AG04450 (cell line): ENCODE measurements around the gene JADE2. TPM values are rescaled to one million over a fixed set of nuclear protein-coding genes. Genes with fewer than 3 reads are reported as not detected.
"Not testable (repeated sequence)": the region's sequence is repeated elsewhere in the genome, so short reads cannot be mapped to it uniquely, and the experiment has no call there.

Source experiments
- CTCF ChIA-PET: fragments of 300-600, 350-600 bp; formaldehyde crosslinking; extraction: SDS; loops from one replicate; lab custom pipeline; 2022; ENCODE audit warnings: antibody characterized with exemption, inconsistent platforms; lab: Charles Lee
- POLR2A ChIA-PET: fragments of 350-600 bp; formaldehyde crosslinking; extraction: SDS; loops from one replicate; lab custom pipeline; 2021; ENCODE audit warnings: antibody characterized with exemption, inconsistent platforms; lab: Yijun Ruan, JAX
- DNase-seq: peaks from one replicate; pipeline ENCODE4 v3.0.0-alpha.2; 2011; ENCODE audit warnings: low read depth, low spot score
- H3K27ac ChIP-seq: one replicate; pipeline ENCODE4 v1.5.1; 2012; ENCODE audit warnings: low read depth, low read length, control low read depth
- H3K27me3 ChIP-seq: one replicate; pipeline ENCODE4 v1.6.0; 2012; ENCODE audit warnings: low read length; ENCODE audit not compliant: control insufficient read depth, insufficient read depth
- H3K4me3 ChIP-seq: 2 replicates; pipeline ENCODE4 v1.5.1; 2011; ENCODE audit warnings: mild to moderate bottlenecking, low read depth, low read length, control low read depth
- H3K9me3 ChIP-seq: 2 replicates; pipeline ENCODE4 v1.5.1; 2012; ENCODE audit warnings: low read length; ENCODE audit not compliant: control insufficient read depth, insufficient read depth
- polyA plus RNA-seq: library from polyadenylated mRNA; depleted of rRNA; stranded (reverse); fragments of >200 nt; gene quantifications from 2 replicates; pipeline ENCODE4 v1.2.3, GENCODE V29; 2011
- TF ChIP-seq, protein P1 (sequence below): IDR thresholded peaks from 2 replicates; pipeline ENCODE4 v1.5.1; 2011; ENCODE audit warnings: low read depth, low read length, control low read depth, inconsistent platforms

Gene JADE2
- polyA plus RNA-seq, 1 experiment, result 13.2 TPM

- Histone ChIP-seq H3K9me3 (peaks cover 3% of the 10 kb centered on the region; the same call in 1 of the 2 replicates), H3K27me3 (no peaks in the 10 kb centered on the region), H3K4me3 (no peak overlapping the region), H3K27ac (no peak overlapping the region)
- ChIA-PET CTCF (interaction anchor here (1.0 to 5.6 kb wide), 3 partner anchors 8 to 18 kb away, joined by 7 to 49 read pairs (median 8); no protein-coding TSS in a partner anchor), POLR2A (no interaction called here)
- TF ChIP-seq, protein P1, sequence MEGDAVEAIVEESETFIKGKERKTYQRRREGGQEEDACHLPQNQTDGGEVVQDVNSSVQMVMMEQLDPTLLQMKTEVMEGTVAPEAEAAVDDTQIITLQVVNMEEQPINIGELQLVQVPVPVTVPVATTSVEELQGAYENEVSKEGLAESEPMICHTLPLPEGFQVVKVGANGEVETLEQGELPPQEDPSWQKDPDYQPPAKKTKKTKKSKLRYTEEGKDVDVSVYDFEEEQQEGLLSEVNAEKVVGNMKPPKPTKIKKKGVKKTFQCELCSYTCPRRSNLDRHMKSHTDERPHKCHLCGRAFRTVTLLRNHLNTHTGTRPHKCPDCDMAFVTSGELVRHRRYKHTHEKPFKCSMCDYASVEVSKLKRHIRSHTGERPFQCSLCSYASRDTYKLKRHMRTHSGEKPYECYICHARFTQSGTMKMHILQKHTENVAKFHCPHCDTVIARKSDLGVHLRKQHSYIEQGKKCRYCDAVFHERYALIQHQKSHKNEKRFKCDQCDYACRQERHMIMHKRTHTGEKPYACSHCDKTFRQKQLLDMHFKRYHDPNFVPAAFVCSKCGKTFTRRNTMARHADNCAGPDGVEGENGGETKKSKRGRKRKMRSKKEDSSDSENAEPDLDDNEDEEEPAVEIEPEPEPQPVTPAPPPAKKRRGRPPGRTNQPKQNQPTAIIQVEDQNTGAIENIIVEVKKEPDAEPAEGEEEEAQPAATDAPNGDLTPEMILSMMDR, result no peak
- no peak for DNase-seq
Measured at GRCh38 chr5:134595458-134595838, 70.0 kb downstream of the JADE2 start.

DNA sequence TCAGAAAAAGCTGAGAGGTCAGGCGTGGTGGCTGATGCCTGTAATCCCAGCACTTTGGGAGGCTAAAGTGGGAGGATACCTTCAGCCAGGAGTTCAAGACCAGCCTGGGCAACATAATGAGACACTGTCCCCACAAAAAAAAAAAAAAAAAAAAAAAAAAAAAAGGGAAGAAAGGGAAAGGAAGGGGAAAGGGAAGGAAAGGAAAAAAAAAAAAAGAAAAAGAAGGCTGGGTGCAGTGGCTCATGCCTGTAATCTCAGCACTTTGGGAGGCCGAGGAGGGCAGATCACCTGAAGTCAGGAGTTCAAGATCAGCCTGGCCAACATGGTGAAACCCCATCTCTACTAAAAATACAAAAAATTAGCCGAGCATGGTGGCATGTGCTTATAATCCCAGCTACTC lies 74.3 kb downstream of the JADE2 start:
- H3K27me3 ChIP-seq, H3K4me3 ChIP-seq, H3K9me3 ChIP-seq, H3K27ac ChIP-seq, DNase-seq, POLR2A ChIA-PET: not testable (repeated sequence)
- CTCF ChIA-PET, result interaction anchor here (0.6 to 5.6 kb wide), 2 partner anchors 12 to 323 kb away, joined by 5 to 49 read pairs; no protein-coding TSS in a partner anchor

GRCh38 chr5:134600600-134600999 lies 75.1 kb downstream of the JADE2 start:
- no peaks in the 10 kb centered on the region for H3K27me3 ChIP-seq
- CTCF ChIA-PET, result interaction anchor here (3.0 to 5.6 kb wide), 2 partner anchors 13 to 14 kb away, joined by 22 to 49 read pairs; no protein-coding TSS in a partner anchor
- POLR2A ChIA-PET, result no interaction called here
- TF ChIP-seq, protein P1, result no peak
- DNase-seq, result peak; percentile 45
- no peak overlapping the region for H3K4me3 ChIP-seq
- peak overlapping the region; percentile 11 for H3K27ac ChIP-seq
- H3K9me3 ChIP-seq, result no peaks in the 10 kb centered on the region

DNA sequence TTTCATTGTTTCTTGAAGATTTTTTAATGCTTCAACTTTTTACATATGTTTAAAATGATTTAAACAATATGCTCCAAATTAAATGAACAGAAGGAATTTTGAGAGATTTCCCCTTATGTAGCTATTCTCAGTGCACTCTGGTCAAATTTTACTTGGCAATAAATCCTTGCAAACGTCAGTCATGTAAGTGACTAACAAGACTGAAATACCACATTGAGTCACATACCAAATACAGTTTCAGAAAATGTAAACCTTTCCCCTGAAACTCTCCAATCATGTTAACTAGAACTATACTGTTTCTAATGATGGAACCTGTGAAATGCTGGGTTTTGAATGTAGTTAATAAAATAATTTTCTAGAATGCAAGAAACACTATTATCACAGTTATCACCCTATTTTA lies 77.6 kb downstream of the JADE2 start:
- TF ChIP-seq, protein P1, result no peak
- Histone ChIP-seq H3K27ac (no peak overlapping the region), H3K27me3 (no peaks in the 10 kb centered on the region), H3K9me3 (no peaks in the 10 kb centered on the region), H3K4me3 (no peak overlapping the region)
- ChIA-PET CTCF (interaction anchor here (0.5 to 3.0 kb wide), 3 partner anchors 16 to 136 kb away, joined by 3 to 22 read pairs (median 4); no protein-coding TSS in a partner anchor), POLR2A (interaction anchor here (1.8 kb wide), 1 partner anchor 11 kb away, joined by 6 read pairs; no protein-coding TSS in a partner anchor)
- DNase-seq, result peak; percentile 36

- H3K9me3 ChIP-seq, result no peaks in the 10 kb centered on the region
- DNase-seq, result no peak
- ChIA-PET CTCF (interaction anchor here (0.7 to 0.8 kb wide), 2 partner anchors 18 to 50 kb away, joined by 3 to 4 read pairs; no protein-coding TSS in a partner anchor), POLR2A (no interaction called here)
- H3K27me3 ChIP-seq, result no peaks in the 10 kb centered on the region
- TF ChIP-seq, protein P1, result no peak
- H3K4me3 ChIP-seq, result no peak overlapping the region
- no peak overlapping the region for H3K27ac ChIP-seq
Measured at GRCh38 chr5:134604908-134605307, 79.4 kb downstream of the JADE2 start.
